Neural cell (in vitro differentiated cells): ENCODE measurements around the gene PCOLCE2. TPM values are rescaled to one million over a fixed set of nuclear protein-coding genes. Genes with fewer than 3 reads are reported as not detected.

ENCODE experiments used
- H2AFZ ChIP-seq: fragments of 200-600, 300-800 bp; sonication (generic), shearing (Covaris generic); 2 replicates; pipeline ENCODE4 v1.6.0; 2014; ENCODE audit warnings: low read depth, mild to moderate bottlenecking, antibody characterized with exemption, low read length, moderate library complexity
- H3F3A ChIP-seq: fragments of 200-600 bp; shearing (Covaris generic); 2 replicates; pipeline ENCODE4 v1.6.1; 2016; ENCODE audit warnings: mild to moderate bottlenecking, moderate library complexity, mixed read lengths, antibody characterized with exemption, low read length; ENCODE audit not compliant: insufficient read depth, poor library complexity, severe bottlenecking
- H3K27ac ChIP-seq: fragments of 200-600, 300-800 bp; sonication (generic), shearing (Covaris generic); 2 replicates; pipeline ENCODE4 v1.5.1; 2014; ENCODE audit warnings: mild to moderate bottlenecking, low read length, moderate library complexity
- H3K27me3 ChIP-seq: fragments of 300-800, 200-600 bp; sonication (generic), shearing (Covaris generic); 2 replicates; pipeline ENCODE4 v1.6.0; 2014; ENCODE audit warnings: mild to moderate bottlenecking, low read depth, low read length, moderate library complexity; ENCODE audit not compliant: insufficient read depth
- H3K36me3 ChIP-seq: fragments of 300-800, 200-600 bp; sonication (generic), shearing (Covaris generic); 2 replicates; pipeline ENCODE4 v1.5.1; 2014; ENCODE audit warnings: mild to moderate bottlenecking, antibody characterized with exemption, low read length, moderate library complexity; ENCODE audit not compliant: insufficient read depth
- H3K4me2 ChIP-seq: fragments of 300-800, 200-600 bp; sonication (generic), shearing (Covaris generic); 2 replicates; pipeline ENCODE4 v1.6.0; 2014; ENCODE audit warnings: mild to moderate bottlenecking, low read length
- H3K4me3 ChIP-seq: fragments of 300-800, 200-600 bp; sonication (generic), shearing (Covaris generic); 2 replicates; pipeline ENCODE4 v1.5.1; 2014; ENCODE audit warnings: mild to moderate bottlenecking, low read length, moderate library complexity
- H3K79me2 ChIP-seq: fragments of 200-600 bp; shearing (Covaris generic); replicated peaks from 2 replicates; pipeline ENCODE4 v1.6.0; 2014; ENCODE audit warnings: mild to moderate bottlenecking, low read length, moderate library complexity; ENCODE audit not compliant: insufficient read depth
- H3K9ac ChIP-seq: fragments of 300-800, 200-600 bp; sonication (generic), shearing (Covaris generic); 2 replicates; pipeline ENCODE4 v1.6.1; 2016; ENCODE audit warnings: mild to moderate bottlenecking, low read length, mixed read lengths
- H3K9me2 ChIP-seq: fragments of 200-600 bp; shearing (Covaris generic); 2 replicates; pipeline ENCODE4 v1.6.1; 2016; ENCODE audit warnings: mild to moderate bottlenecking, low read length, mixed read lengths; ENCODE audit not compliant: insufficient read depth
- H3K9me3 ChIP-seq: fragments of 200-600, 300-800 bp; sonication (generic), shearing (Covaris generic); 2 replicates; pipeline ENCODE4 v1.6.1; 2016; ENCODE audit warnings: mild to moderate bottlenecking, mixed run types, low read length, moderate library complexity, mixed read lengths
- H4K20me1 ChIP-seq: fragments of 200-600 bp; shearing (Covaris generic); 2 replicates; pipeline ENCODE4 v1.6.1; 2016; ENCODE audit warnings: mild to moderate bottlenecking, mixed run types; ENCODE audit not compliant: insufficient read depth
- CTCF ChIP-seq: fragments of 450-650 bp; IDR thresholded peaks from 2 replicates; pipeline ENCODE4 v1.5.1; 2014; ENCODE audit warnings: antibody characterized with exemption, mild to moderate bottlenecking, moderate library complexity; ENCODE audit not compliant: poor library complexity, severe bottlenecking
- EP300 ChIP-seq: fragments of 450-650 bp; conservative IDR thresholded peaks from 2 replicates; pipeline ENCODE4 v1.6.1; 2014; ENCODE audit warnings: antibody characterized with exemption, mild to moderate bottlenecking, moderate library complexity; ENCODE audit not compliant: poor library complexity, severe bottlenecking
- EZH2 ChIP-seq: fragments of 200-600, 300-800 bp; shearing (Covaris generic), sonication (generic); IDR thresholded peaks from 2 replicates; pipeline ENCODE4 v1.6.1; 2014; ENCODE audit warnings: antibody characterized with exemption, low read length, borderline replicate concordance, mild to moderate bottlenecking; ENCODE audit not compliant: insufficient read depth, poor library complexity, severe bottlenecking
- MXI1 ChIP-seq: fragments of 450-650 bp; conservative IDR thresholded peaks from 2 replicates; pipeline ENCODE4 v1.6.1; 2014; ENCODE audit warnings: antibody characterized with exemption, mild to moderate bottlenecking; ENCODE audit not compliant: poor library complexity, severe bottlenecking
- POLR2AphosphoS5 ChIP-seq: IDR thresholded peaks from 2 replicates; pipeline ENCODE4 v1.6.1; 2012
- RAD21 ChIP-seq: fragments of 450-650 bp; conservative IDR thresholded peaks from 2 replicates; pipeline ENCODE4 v1.6.1; 2014; ENCODE audit warnings: antibody characterized with exemption, mild to moderate bottlenecking, moderate library complexity
- SMC3 ChIP-seq: fragments of 450-650 bp; conservative IDR thresholded peaks from 2 replicates; pipeline ENCODE4 v1.6.1; 2014; ENCODE audit warnings: antibody characterized with exemption, mild to moderate bottlenecking, moderate library complexity; ENCODE audit not compliant: poor library complexity
- TAF1 ChIP-seq: IDR thresholded peaks from 2 replicates; pipeline ENCODE4 v1.6.1; 2012; ENCODE audit warnings: low read depth
- polyA plus RNA-seq: library from polyadenylated mRNA; depleted of rRNA; stranded (reverse); fragments of >200 nt; gene quantifications from 2 replicates; pipeline ENCODE4 v1.2.3, GENCODE V29; 2014
- TF ChIP-seq, protein P1 (sequence below): IDR thresholded peaks from 2 replicates; pipeline ENCODE4 v1.6.1; 2012; ENCODE audit warnings: borderline replicate concordance

The PCOLCE2 gene
- polyA plus RNA-seq, 1 donor from 2014 or later, result 29.2 TPM

DNA sequence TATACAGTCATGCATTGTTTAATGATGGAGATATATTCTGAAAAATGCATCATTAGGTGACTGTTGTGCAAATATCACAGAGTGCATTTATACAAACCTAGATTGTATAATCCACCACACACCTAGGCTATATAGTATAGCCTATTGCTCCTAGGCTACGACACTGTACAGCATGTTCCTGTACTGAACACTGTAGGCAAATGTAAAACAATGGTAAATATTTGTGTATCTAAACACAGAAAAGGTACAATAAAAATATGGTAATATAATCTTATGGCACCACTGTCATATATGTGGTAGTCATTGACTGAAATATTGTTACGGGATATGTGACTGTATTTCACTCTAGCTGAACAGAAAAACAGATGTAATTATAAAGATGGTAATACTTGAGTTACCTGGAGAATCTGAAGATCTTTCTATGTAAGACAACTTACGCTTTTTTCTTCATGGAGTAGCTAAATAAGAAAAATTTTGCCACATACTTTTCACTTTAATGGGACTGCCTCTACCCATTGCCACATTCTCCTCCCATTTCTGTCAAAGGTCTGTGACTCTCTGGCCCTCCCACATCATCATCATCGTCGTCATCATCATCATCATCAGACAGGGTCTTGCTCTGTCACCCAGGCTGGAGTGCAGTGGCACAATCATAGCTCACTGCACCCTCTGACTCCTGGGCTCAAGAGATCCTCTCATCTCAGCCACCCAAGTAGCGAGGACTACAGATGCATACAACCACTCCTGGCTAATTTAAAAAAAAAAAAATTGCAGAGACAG is 7.2 kb downstream of the PCOLCE2 start:
- Histone ChIP-seq H3K9me2 (no peaks in the 10 kb centered on the region), H2AFZ (no peak overlapping the region), H3K9ac (no peak overlapping the region), H3K79me2 (no peaks in the 10 kb centered on the region), H3K36me3 (no peaks in the 10 kb centered on the region), H3K4me3 (no peak overlapping the region), H3K27me3 (no peaks in the 10 kb centered on the region), H3F3A (no peaks in the 10 kb centered on the region), H3K4me2 (no peak overlapping the region), H3K9me3 (no peaks in the 10 kb centered on the region), H4K20me1 (no peaks in the 10 kb centered on the region), H3K27ac (no peak overlapping the region)
- TF ChIP-seq EZH2 (no peak), EP300 (no peak), CTCF (no peak), POLR2AphosphoS5 (no peak), MXI1 (no peak), TAF1 (no peak)
- TF ChIP-seq, protein P1, sequence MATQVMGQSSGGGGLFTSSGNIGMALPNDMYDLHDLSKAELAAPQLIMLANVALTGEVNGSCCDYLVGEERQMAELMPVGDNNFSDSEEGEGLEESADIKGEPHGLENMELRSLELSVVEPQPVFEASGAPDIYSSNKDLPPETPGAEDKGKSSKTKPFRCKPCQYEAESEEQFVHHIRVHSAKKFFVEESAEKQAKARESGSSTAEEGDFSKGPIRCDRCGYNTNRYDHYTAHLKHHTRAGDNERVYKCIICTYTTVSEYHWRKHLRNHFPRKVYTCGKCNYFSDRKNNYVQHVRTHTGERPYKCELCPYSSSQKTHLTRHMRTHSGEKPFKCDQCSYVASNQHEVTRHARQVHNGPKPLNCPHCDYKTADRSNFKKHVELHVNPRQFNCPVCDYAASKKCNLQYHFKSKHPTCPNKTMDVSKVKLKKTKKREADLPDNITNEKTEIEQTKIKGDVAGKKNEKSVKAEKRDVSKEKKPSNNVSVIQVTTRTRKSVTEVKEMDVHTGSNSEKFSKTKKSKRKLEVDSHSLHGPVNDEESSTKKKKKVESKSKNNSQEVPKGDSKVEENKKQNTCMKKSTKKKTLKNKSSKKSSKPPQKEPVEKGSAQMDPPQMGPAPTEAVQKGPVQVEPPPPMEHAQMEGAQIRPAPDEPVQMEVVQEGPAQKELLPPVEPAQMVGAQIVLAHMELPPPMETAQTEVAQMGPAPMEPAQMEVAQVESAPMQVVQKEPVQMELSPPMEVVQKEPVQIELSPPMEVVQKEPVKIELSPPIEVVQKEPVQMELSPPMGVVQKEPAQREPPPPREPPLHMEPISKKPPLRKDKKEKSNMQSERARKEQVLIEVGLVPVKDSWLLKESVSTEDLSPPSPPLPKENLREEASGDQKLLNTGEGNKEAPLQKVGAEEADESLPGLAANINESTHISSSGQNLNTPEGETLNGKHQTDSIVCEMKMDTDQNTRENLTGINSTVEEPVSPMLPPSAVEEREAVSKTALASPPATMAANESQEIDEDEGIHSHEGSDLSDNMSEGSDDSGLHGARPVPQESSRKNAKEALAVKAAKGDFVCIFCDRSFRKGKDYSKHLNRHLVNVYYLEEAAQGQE, result no peak

DNA sequence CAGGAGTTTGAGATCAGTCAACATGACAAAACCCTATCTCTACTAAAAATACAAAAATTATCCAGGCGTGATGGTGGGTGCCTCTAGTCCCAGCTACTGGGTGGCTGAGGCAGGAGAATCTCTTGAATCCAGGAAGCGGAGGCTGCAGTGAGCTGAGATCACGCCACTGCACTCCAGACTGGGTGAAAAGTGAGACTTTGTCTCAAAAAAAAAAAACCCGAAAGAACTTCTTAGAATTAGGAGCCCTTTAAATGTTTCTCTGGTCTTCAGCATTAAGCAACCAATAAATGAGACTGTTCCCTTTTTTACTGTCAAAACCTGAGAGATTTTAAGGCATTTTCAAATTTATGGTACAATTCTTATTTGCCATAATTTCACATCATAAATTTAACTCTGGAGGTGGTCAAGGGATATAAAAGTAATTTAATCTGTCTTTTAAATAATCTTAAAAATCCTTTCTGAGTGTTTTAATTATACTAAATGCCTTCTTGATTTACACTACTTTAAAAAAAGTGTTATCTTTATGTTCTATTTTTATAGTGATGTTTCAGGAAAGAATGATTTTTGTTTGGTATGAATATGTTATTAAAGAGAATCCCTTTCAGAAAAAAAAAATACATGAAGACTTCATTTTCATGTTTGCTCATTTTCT is 10.1 kb downstream of the PCOLCE2 start:
- Histone ChIP-seq H3K36me3 (no peaks in the 10 kb centered on the region), H3K4me2 (no peak overlapping the region), H4K20me1 (no peaks in the 10 kb centered on the region), H3F3A (no peaks in the 10 kb centered on the region), H3K4me3 (no peak overlapping the region), H3K27me3 (no peaks in the 10 kb centered on the region), H2AFZ (no peak overlapping the region), H3K9ac (no peak overlapping the region), H3K27ac (no peak overlapping the region), H3K79me2 (no peaks in the 10 kb centered on the region), H3K9me3 (no peaks in the 10 kb centered on the region), H3K9me2 (no peaks in the 10 kb centered on the region)
- no peak for TF ChIP-seq EP300
- no peak for TF ChIP-seq TAF1
- TF ChIP-seq POLR2AphosphoS5, result no peak
- TF ChIP-seq, protein P1, result no peak
- TF ChIP-seq EZH2, result no peak
- TF ChIP-seq SMC3, result no peak
- TF ChIP-seq MXI1, result no peak
- no peak for TF ChIP-seq CTCF
- no peak for TF ChIP-seq RAD21
